ENCODE measurements around the gene SOAT1. TPM values are rescaled to one million over a fixed set of nuclear protein-coding genes. Genes with fewer than 3 reads are reported as not detected.

The SOAT1 gene
- total RNA-seq, 1 experiment from 2014 or later: 43.0 TPM

Other genes with a start within 250 kb of the SOAT1 start
- gene TOR3A, start 211.7 kb upstream of the SOAT1 start, total RNA-seq (2022): 25.0 and 25.2 TPM in 2 replicates
- gene ABL2, start 64.1 kb upstream of the SOAT1 start, total RNA-seq (2022): 21.6 and 22.6 TPM in 2 replicates
- gene AXDND1, start 72.2 kb downstream of the SOAT1 start, total RNA-seq (2022): not detected in 2 replicates